IPS DF 4.7 (cell line): ENCODE measurements around the gene PLPPR5.

Source experiments
- DNase-seq: peaks from one replicate; pipeline ENCODE4 v3.0.0-alpha.2; 2013; ENCODE audit warnings: low spot score; ENCODE audit errors: extremely low read depth

Gene PLPPR5

GRCh38 chr1:98849969-98850636 lies 154.6 kb downstream of the PLPPR5 start:
- no peak for DNase-seq

- no peak for DNase-seq
Observed at GRCh38 chr1:98842241-98842640, 162.4 kb downstream of the PLPPR5 start.
